GM18507 (cell line): Measurements from ENCODE around the gene DGCR8.
"Not testable (repeated sequence)": the region's sequence is repeated elsewhere in the genome, so short reads cannot be mapped to it uniquely, and the experiment has no call there.

ENCODE experiments used
- DNase-seq: peaks from one replicate; pipeline ENCODE4 v3.0.0; 2011; ENCODE audit warnings: low read depth; ENCODE audit not compliant: insufficient read length; ENCODE audit errors: extremely low spot score
- FAIRE-seq: peaks from 2 replicates; lab custom pipeline; 2011; peaks lifted over from hg19 to GRCh38; lab: Jason Lieb, UNC

The DGCR8 gene

DNA sequence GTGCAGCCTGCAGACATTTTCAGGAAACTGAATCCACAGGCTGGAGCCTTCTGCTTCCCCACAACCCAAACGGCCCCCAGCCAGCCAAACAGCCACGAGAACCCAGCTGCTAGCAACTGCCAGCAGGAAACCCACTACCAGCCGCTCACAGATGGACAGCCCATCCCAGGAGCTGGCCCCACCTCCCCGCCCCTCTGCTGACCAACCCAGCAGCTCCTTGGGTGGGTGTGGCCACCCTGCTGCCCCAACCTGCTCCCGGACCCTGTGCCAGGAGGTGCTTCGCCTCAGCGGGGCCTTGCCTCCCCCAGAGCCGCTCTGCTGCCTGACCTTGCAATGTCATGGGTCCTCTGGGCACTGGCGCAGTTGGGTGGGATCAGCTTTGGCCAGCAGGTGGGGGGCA, 79.0 kb downstream of the DGCR8 start:
- FAIRE-seq (no peak), DNase-seq (no peak)

DNA sequence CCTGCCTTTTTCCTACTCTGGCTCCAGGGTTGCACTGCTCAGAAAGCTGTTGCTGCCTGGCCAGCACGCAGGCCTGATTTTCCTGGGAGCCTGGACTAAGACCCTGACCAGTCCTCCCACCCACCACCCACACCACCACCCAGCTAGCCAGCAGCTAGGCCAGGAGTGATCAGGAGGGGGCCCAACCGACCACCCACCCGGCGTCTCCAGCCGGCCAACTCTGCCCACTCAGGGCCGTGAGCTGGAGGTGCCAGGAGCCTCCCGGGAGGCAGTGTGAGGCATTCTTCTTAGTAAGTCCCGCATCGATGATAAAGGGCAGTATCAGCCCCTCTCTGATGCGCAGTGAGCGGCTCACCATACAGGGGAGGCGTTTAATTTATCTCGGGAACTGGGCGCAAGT, 79.5 kb downstream of the DGCR8 start:
- not testable (repeated sequence) for FAIRE-seq, DNase-seq

DNA sequence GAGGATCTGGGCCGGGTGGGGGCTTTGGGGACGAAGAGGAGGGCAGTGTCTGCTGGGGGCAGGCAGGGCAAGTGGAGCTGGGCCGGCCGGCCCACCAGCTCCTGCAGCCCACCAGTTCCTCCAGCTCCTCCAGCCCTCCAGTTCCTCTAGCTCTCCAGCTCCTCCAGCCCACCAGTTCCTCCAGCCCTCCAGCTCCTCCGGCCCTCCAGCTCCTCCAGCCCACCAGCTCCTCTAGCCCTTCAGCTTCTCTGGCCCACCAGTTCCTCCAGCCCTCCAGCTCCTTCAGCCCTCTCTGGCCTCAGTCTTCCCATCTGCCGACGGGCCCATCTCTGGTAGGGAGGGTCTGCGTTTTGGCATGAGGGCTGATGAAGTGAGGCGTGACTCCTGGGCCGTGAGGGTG, 80.0 kb downstream of the DGCR8 start:
- no peak for FAIRE-seq

More for the DNA sequence above, 80.0 kb downstream of the DGCR8 start:
- DNase-seq: no peak
